Common myeloid progenitor, CD34-positive (primary cell): ENCODE measurements around the gene SMOC2.

Experiments
- CTCF ChIA-PET: fragments of 350-600 bp; sonication (Branson Sonifier 250); formaldehyde crosslinking; loops from one replicate; lab custom pipeline; 2021; ENCODE audit warnings: antibody characterized with exemption; lab: Charles Lee
- POLR2A ChIA-PET: fragments of 350-600 bp; sonication (Branson Sonifier 250); formaldehyde crosslinking; loops from one replicate; lab custom pipeline; 2021; ENCODE audit warnings: antibody characterized with exemption; lab: Charles Lee
- DNase-seq, 3 donors: peaks; one replicate each; pipeline versions ENCODE4 v3.0.0 to v3.0.0-alpha.2; 2013
- H3K27ac ChIP-seq, 2 experiments: 1 replicate in 1 of 2; 2 replicates in 1 of 2; pipeline ENCODE4 v1.7.0; 2013; ENCODE audit warnings: inconsistent platforms in 2 of 2, low read length in 2 of 2, mild to moderate bottlenecking in 2 of 2, low read depth in 1 of 2, moderate library complexity in 1 of 2; ENCODE audit not compliant: severe bottlenecking in 2 of 2, insufficient read depth in 1 of 2, poor library complexity in 1 of 2
- H3K27me3 ChIP-seq, 5 experiments: replicated peaks in 2 of 5; 1 replicate in 3 of 5; 2 replicates in 2 of 5; pipeline versions ENCODE4 v1.6.1 to v1.7.0; 2013; ENCODE audit warnings: low read length in 4 of 5, mild to moderate bottlenecking in 2 of 5, moderate library complexity in 2 of 5, inconsistent platforms in 1 of 5; ENCODE audit not compliant: insufficient read depth in 5 of 5, control insufficient read depth in 4 of 5
- H3K36me3 ChIP-seq, 4 experiments: 1 replicate in 2 of 4; 2 replicates in 2 of 4; pipeline versions ENCODE4 v1.6.1 to v1.7.0; 2013; ENCODE audit warnings: low read length in 3 of 4, control low read depth in 1 of 4, mild to moderate bottlenecking in 1 of 4; ENCODE audit not compliant: control insufficient read depth in 4 of 4, insufficient read depth in 4 of 4
- H3K4me1 ChIP-seq, 4 experiments: 1 replicate in 3 of 4; 2 replicates in 1 of 4; pipeline versions ENCODE4 v1.6.1 to v1.7.1; 2013; ENCODE audit warnings: low read length in 3 of 4, mild to moderate bottlenecking in 3 of 4, control low read depth in 1 of 4, inconsistent platforms in 1 of 4, moderate library complexity in 1 of 4; ENCODE audit not compliant: control insufficient read depth in 4 of 4, insufficient read depth in 4 of 4; ENCODE audit errors: control extremely low read depth in 1 of 4
- H3K4me3 ChIP-seq, 7 experiments: 1 replicate in 4 of 7; 2 replicates in 3 of 7; pipeline versions ENCODE4 v1.5.1 to v1.7.0; 2013; ENCODE audit warnings: mild to moderate bottlenecking in 7 of 7, low read length in 6 of 7, moderate library complexity in 6 of 7, inconsistent platforms in 2 of 7, low read depth in 2 of 7, control low read depth in 1 of 7; ENCODE audit not compliant: insufficient read depth in 4 of 7, control insufficient read depth in 1 of 7; ENCODE audit errors: extremely low read depth in 1 of 7
- H3K9me3 ChIP-seq, 5 experiments: 1 replicate in 4 of 5; 2 replicates in 1 of 5; pipeline versions ENCODE4 v1.6.1 to v1.7.1; 2013; ENCODE audit warnings: low read length in 4 of 5, mild to moderate bottlenecking in 2 of 5, inconsistent platforms in 1 of 5, low read depth in 1 of 5, moderate library complexity in 1 of 5; ENCODE audit not compliant: control insufficient read depth in 4 of 5, insufficient read depth in 2 of 5; ENCODE audit errors: control extremely low read depth in 1 of 5
- WGBS: methylation state at CpG from one replicate; pipeline ENCODE4 v1.1.5; 2013; ENCODE audit not compliant: insufficient coverage; 5-methylcytosine and 5-hydroxymethylcytosine counted together

SMOC2 gene

DNA sequence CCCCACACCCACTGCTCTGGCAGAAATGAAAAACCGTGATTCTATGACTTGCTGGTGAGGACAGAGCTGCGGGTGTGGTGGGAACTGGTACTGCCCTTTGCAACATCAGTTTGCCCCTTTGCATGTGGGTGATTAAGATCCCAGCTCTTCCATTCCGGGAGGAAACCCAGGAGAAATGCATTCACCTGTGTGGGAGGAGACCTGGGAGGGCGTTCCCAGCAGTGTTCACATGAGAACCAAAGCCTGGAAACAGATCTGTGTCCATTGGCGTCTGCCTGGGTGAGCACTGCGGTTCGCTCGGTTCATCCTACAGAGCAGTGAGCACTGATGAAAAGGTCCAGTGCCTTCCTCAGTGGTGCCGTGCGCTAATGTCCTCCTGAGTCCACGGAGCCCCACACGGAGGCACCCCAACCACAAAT, 89.7 kb downstream of the SMOC2 start:
- CTCF ChIA-PET = no interaction called here
- Histone ChIP-seq H3K4me3 (no peak overlapping the region), H3K36me3 (no peaks in the 10 kb centered on the region), H3K27ac (no peak overlapping the region), H3K27me3 (peaks cover 0 to 10% (median 0%) of the 10 kb centered on the region in 5 experiments), H3K4me1 (no peaks in the 10 kb centered on the region), H3K9me3 (no peaks in the 10 kb centered on the region)
- POLR2A ChIA-PET = no interaction called here
- no peak for DNase-seq
- WGBS = 83% methylated on average over 9 of the region's 12 CpGs

DNA sequence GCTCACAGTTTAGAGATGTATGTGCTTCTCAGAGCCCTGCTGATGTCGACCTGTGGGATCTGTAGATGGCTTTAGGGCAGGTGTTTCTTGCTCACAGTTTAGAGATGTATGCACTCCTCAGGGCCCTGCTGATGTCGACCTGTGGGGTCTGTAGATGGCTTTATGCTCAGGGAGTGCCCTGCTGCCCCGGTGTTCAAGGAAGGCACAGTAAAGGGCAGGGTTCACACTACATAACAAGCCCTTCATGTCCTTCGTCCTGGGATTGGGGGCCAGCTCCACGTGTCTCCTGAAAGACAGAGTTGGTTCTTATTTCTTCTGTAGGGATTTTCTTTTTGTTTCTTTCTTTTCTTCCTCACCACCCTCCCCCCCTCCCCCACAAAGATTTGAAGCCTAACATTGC, 91.1 kb downstream of the SMOC2 start:
- H3K36me3 ChIP-seq = no peaks in the 10 kb centered on the region
- ChIA-PET CTCF (no interaction called here), POLR2A (no interaction called here)
- H3K27me3 ChIP-seq = peaks cover 0 to 6% (median 0%) of the 10 kb centered on the region in 5 experiments
- H3K27ac ChIP-seq = no peak overlapping the region
- no peak overlapping the region for H3K4me3 ChIP-seq
- no peak for DNase-seq
- no peaks in the 10 kb centered on the region for H3K9me3 ChIP-seq
- WGBS = 100% methylated on average over 3 of the region's 5 CpGs
- no peaks in the 10 kb centered on the region for H3K4me1 ChIP-seq

DNA sequence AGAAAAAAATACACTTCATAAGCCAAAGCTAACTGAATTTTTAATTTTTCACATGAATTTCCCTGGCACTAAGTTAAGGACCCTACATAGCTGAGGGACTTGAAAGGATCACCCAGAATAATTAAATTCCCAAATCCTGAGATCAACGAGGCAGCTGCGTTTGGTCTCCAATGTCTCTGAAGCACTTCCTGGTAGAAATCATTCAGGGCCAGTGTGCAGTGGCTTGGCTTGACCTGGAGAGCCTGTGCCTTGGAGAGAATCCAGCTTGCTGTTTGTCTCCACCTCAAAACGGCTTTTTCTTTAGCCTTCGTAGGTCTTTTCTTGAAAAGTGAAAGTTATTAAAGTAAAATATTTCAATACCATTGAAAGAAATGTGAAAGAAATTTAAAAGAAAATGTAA, 92.4 kb downstream of the SMOC2 start:
- no peak for DNase-seq
- no peaks in the 10 kb centered on the region for H3K9me3 ChIP-seq
- WGBS = 93% methylated on average over 2 of the region's 4 CpGs
- no peak overlapping the region for H3K27ac ChIP-seq
- H3K4me3 ChIP-seq = no peak overlapping the region
- H3K36me3 ChIP-seq = no peaks in the 10 kb centered on the region
- POLR2A ChIA-PET = no interaction called here
- no peaks in the 10 kb centered on the region for H3K4me1 ChIP-seq
- CTCF ChIA-PET = no interaction called here
- H3K27me3 ChIP-seq = peaks cover 0 to 11% (median 4%) of the 10 kb centered on the region in 5 experiments

DNA sequence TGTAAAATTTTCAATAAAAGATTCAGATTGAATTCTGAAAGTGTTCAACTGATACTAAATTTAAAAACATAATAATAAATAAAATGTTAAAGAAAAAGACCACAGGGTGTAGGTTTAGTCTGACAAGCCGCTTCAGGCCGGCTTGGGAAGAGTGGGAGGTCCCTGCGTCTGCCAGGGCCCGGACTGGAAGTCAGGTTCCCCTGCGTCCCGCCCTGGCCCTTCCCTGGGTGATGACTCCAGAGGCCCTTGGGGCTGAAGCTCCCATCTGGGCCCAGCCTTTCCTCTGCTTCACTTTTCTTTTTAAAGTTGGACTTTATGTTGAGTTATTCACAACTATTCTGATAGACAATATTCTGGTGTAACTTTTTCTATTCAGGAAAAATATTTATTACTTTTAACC, 93.3 kb downstream of the SMOC2 start:
- Histone ChIP-seq H3K27ac (no peak overlapping the region), H3K4me3 (no peak overlapping the region), H3K9me3 (no peaks in the 10 kb centered on the region), H3K27me3 (peaks cover 0 to 11% (median 4%) of the 10 kb centered on the region in 5 experiments), H3K4me1 (no peaks in the 10 kb centered on the region), H3K36me3 (no peaks in the 10 kb centered on the region)
- no peak for DNase-seq
- POLR2A ChIA-PET = no interaction called here
- 100% methylated on average over 4 of the region's 6 CpGs for WGBS
- CTCF ChIA-PET = no interaction called here

DNA sequence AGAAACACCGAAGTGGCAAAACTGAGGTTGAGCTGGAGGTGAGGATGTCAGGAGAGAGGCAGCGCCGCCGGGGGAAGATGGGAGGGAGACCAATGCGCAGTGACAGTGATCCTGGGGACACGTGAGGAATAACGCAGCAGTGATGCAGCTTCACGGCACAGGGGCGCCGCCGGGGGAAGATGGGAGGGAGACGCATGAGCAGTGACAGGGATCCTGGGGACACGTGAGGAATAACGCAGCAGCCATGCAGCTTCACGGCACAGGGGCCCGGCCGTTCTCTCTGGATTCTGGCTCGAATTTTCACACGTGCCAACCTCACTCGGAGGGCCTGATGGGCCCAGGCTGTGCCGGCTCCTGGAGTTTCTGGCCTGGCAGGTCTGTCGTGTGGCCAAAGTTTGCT, 94.7 kb downstream of the SMOC2 start:
- ChIA-PET CTCF (no interaction called here), POLR2A (no interaction called here)
- H3K4me3 ChIP-seq = no peak overlapping the region
- DNase-seq = no peak
- H3K27ac ChIP-seq = no peak overlapping the region
- no peaks in the 10 kb centered on the region for H3K36me3 ChIP-seq
- H3K27me3 ChIP-seq = peaks cover 0 to 23% (median 10%) of the 10 kb centered on the region in 5 experiments
- no peaks in the 10 kb centered on the region for H3K4me1 ChIP-seq
- WGBS = 95% methylated on average over 20 of the region's 22 CpGs
- no peaks in the 10 kb centered on the region for H3K9me3 ChIP-seq

DNA sequence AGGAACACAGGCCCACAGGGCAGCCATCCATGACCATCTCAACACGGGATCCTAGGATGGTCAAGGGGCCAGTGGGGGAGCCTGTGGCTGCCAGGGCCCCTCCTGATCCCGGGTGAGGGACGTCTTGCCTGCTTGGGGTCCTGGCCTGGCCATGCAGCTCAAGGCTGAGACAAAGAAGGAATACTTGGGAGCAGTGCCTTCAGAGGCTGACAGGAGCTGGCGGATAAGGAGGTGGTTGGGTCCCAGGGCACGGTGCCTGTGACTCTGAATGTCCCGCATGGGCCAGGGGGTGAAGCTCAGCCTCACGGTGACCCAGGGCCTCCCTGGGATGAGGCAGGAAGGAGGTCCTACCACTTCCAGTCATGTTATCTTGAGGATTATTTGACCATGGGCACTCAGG, 95.2 kb downstream of the SMOC2 start:
- no peaks in the 10 kb centered on the region for H3K9me3 ChIP-seq
- no peak overlapping the region for H3K4me3 ChIP-seq
- ChIA-PET POLR2A (no interaction called here), CTCF (no interaction called here)
- H3K36me3 ChIP-seq = no peaks in the 10 kb centered on the region
- H3K27me3 ChIP-seq = peaks cover 0 to 24% (median 12%) of the 10 kb centered on the region in 5 experiments
- no peak overlapping the region for H3K27ac ChIP-seq
- DNase-seq = no peak
- H3K4me1 ChIP-seq = no peaks in the 10 kb centered on the region
- WGBS = 78% methylated on average over 7 of the region's 7 CpGs

DNA sequence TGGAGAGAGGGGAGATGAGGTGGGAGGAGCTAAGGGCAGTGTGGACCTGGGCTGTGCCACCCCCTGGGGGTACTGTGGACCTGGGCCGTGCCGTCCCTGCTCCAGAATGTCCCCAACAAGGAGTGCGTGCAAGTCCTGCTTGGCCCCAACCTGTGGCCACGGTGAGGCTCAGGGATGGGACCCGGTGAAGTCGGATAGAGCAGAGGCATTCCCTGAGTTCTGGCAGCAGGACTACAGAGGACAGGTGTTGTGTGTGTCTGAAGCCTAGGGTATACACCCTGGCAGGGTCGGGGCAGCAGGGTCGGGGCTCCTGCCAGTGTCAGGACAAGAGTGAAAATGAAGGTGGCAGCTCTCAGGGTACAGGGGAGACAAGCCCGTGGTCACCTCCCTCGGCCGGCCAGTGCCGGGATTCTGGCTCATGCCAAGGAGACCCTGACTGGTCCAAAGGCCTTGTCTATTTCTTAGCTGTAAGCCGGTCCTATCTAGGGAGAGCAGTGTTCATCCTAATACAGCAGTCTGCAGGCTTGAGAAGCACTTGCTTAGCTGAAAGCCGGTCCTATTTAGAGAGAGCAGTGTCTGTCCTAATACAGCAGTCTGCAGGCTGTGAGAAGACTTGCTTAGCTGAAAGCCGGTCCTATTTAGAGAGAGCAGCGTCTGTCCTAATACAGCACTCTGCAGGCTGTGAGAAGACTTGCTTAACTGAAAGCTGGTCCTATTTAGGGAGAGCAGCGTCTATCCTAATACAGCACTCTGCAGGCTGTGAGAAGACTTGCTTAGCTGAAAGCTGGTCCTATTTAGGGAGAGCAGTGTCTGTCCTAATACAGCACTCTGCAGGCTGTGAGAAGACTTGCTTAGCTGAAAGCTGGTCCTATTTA, 95.9 kb downstream of the SMOC2 start:
- 95% methylated on average over 15 of the region's 17 CpGs for whole genome bisulfite sequencing
- DNase-seq = no peak

More for the DNA sequence above, 95.9 kb downstream of the SMOC2 start:
- H3K27ac ChIP-seq = no peak overlapping the region
- ChIA-PET CTCF (no interaction called here), POLR2A (no interaction called here)
- no peaks in the 10 kb centered on the region for H3K9me3 ChIP-seq
- no peaks in the 10 kb centered on the region for H3K4me1 ChIP-seq
- H3K4me3 ChIP-seq = no peak overlapping the region
- H3K36me3 ChIP-seq = no peaks in the 10 kb centered on the region
- peaks cover 0 to 30% (median 14%) of the 10 kb centered on the region in 5 experiments for H3K27me3 ChIP-seq
